Measurements from ENCODE around the gene VDAC2.
"Not testable (repeated sequence)": the region's sequence is repeated elsewhere in the genome, so short reads cannot be mapped to it uniquely, and the experiment has no call there.

Gene VDAC2

GRCh38 chr10:75210282-75211006, at the start of gene VDAC2:
Gene VDAC2, plus strand, starts transcription at chr10:75210796. Its CDS starts 363 bp downstream, at chr10:75211159.
- peak; percentile 91 for DNase-seq

- DNase-seq, result no peak
These were observed 44.6 kb upstream of the VDAC2 start for GRCh38 chr10:75165684-75166622.

- no peak for DNase-seq
These were observed 44.0 kb upstream of the VDAC2 start for GRCh38 chr10:75166623-75166972.

- no peak for DNase-seq
These were observed 42.3 kb upstream of the VDAC2 start for GRCh38 chr10:75168275-75168674.

- DNase-seq, result no peak
These were observed 40.4 kb upstream of the VDAC2 start for GRCh38 chr10:75170215-75170614.

GRCh38 chr10:75175046-75175445, 35.5 kb upstream of the VDAC2 start:
- no peak for DNase-seq

GRCh38 chr10:75176046-75176445, 34.5 kb upstream of the VDAC2 start:
- DNase-seq, result no peak

GRCh38 chr10:75176736-75177135, 33.9 kb upstream of the VDAC2 start:
- no peak for DNase-seq

GRCh38 chr10:75179657-75180177, 30.9 kb upstream of the VDAC2 start:
- no peak for DNase-seq

- no peak for DNase-seq
These were observed 30.0 kb upstream of the VDAC2 start for GRCh38 chr10:75180592-75180991.

GRCh38 chr10:75181073-75181472, 29.5 kb upstream of the VDAC2 start:
- DNase-seq, result no peak

- no peak for DNase-seq
These were observed 24.3 kb upstream of the VDAC2 start for GRCh38 chr10:75186310-75186709.

- DNase-seq, result peak; percentile 60 to 65
These were observed 22.6 kb upstream of the VDAC2 start for GRCh38 chr10:75187961-75188426.

- DNase-seq, result not testable (repeated sequence)
These were observed 22.1 kb upstream of the VDAC2 start for GRCh38 chr10:75188522-75188921.

- no peak for DNase-seq
These were observed 21.1 kb upstream of the VDAC2 start for GRCh38 chr10:75189266-75190096.

GRCh38 chr10:75191821-75192568, 18.6 kb upstream of the VDAC2 start:
- no peak for DNase-seq

GRCh38 chr10:75194625-75195024, 16.0 kb upstream of the VDAC2 start:
- not testable (repeated sequence) for DNase-seq

GRCh38 chr10:75195035-75195763, 15.4 kb upstream of the VDAC2 start:
- no peak for DNase-seq

- DNase-seq, result no peak
These were observed 13.5 kb upstream of the VDAC2 start for GRCh38 chr10:75197066-75197465.

- no peak for DNase-seq
These were observed 12.7 kb upstream of the VDAC2 start for GRCh38 chr10:75197906-75198305.

- not testable (repeated sequence) for DNase-seq
These were observed 10.6 kb upstream of the VDAC2 start for GRCh38 chr10:75199949-75200348.
